Fibroblast of lung (primary cell): Measurements from ENCODE around the gene ABCA4. TPM values are rescaled to one million over a fixed set of nuclear protein-coding genes. Genes with fewer than 3 reads are reported as not detected.
A peak's percentile ranks its signal among the peaks of the same experiment; 100 is the strongest.

Experiments used
- DNase-seq, 2 donors: peaks; one replicate each; pipeline versions ENCODE4 v3.0.0 to v3.0.0-alpha.2; 2010; ENCODE audit warnings: low read depth in 2 of 2
- H2AFZ ChIP-seq: 2 replicates; pipeline ENCODE4 v1.5.1; 2012; ENCODE audit warnings: low read length, control low read depth, inconsistent platforms
- H3K27ac ChIP-seq: 2 replicates; pipeline ENCODE4 v1.5.1; 2011; ENCODE audit warnings: low read length, control low read depth; ENCODE audit not compliant: insufficient read depth
- H3K27me3 ChIP-seq: 2 replicates; pipeline ENCODE4 v1.5.1; 2011; ENCODE audit warnings: mild to moderate bottlenecking, low read length; ENCODE audit not compliant: control insufficient read depth, insufficient read depth
- H3K36me3 ChIP-seq: 2 replicates; pipeline ENCODE4 v1.5.1; 2011; ENCODE audit warnings: low read length; ENCODE audit not compliant: control insufficient read depth, insufficient read depth
- H3K4me1 ChIP-seq: 2 replicates; pipeline ENCODE4 v1.5.1; 2011; ENCODE audit warnings: low read length; ENCODE audit not compliant: control insufficient read depth, insufficient read depth; ENCODE audit errors: extremely low read depth
- H3K4me2 ChIP-seq: 2 replicates; pipeline ENCODE4 v1.5.1; 2011; ENCODE audit warnings: low read length, control low read depth; ENCODE audit not compliant: insufficient read depth; ENCODE audit errors: extremely low read depth
- H3K4me3 ChIP-seq, 4 experiments: fragments of 200-600 bp in 1 of 4; sonication (generic) in 1 of 4; replicated peaks in 1 of 4; 2 replicates each; pipeline ENCODE4 v1.5.1; 2011 to 2016; ENCODE audit warnings: low read length in 4 of 4, low read depth in 3 of 4, mild to moderate bottlenecking in 3 of 4, control low read depth in 2 of 4, inconsistent platforms in 1 of 4, mixed read lengths in 1 of 4; ENCODE audit not compliant: insufficient read depth in 1 of 4; ENCODE audit errors: control extremely low read depth in 1 of 4
- H3K79me2 ChIP-seq: 2 replicates; pipeline ENCODE4 v1.5.1; 2012; ENCODE audit warnings: mild to moderate bottlenecking, low read length, inconsistent platforms; ENCODE audit not compliant: control insufficient read depth, insufficient read depth
- H3K9ac ChIP-seq: 2 replicates; pipeline ENCODE4 v1.5.1; 2011; ENCODE audit warnings: mild to moderate bottlenecking, low read length, control low read depth; ENCODE audit not compliant: insufficient read depth
- H3K9me3 ChIP-seq: 2 replicates; pipeline ENCODE4 v1.5.1; 2012; ENCODE audit warnings: low read depth, low read length; ENCODE audit not compliant: control insufficient read depth, insufficient read depth
- H4K20me1 ChIP-seq: 2 replicates; pipeline ENCODE4 v1.5.1; 2011; ENCODE audit warnings: low read length; ENCODE audit not compliant: control insufficient read depth, insufficient read depth; ENCODE audit errors: extremely low read depth
- EZH2 ChIP-seq: IDR thresholded peaks from 2 replicates; pipeline ENCODE4 v1.5.1; 2012; ENCODE audit warnings: low read length, control low read depth, mild to moderate bottlenecking; ENCODE audit errors: missing control alignments
- polyA plus RNA-seq, 2 donors: library from polyadenylated mRNA; depleted of rRNA in 1 of 2; stranded (reverse) in 1 of 2; unstranded in 1 of 2; fragments of >200 nt; gene quantifications; 2 replicates each; pipeline ENCODE4 v1.2.1, GENCODE V29; 2011 to 2012; ENCODE audit warnings: missing spikeins in 1 of 2
- total RNA-seq: library from RNA; depleted of rRNA; stranded (reverse); fragments of >200 nt; gene quantifications from 2 replicates; pipeline ENCODE4 v1.2.1, GENCODE V29; 2014
- TF ChIP-seq, protein P1 (sequence below), 2 donors: IDR thresholded peaks in 1 of 2; conservative IDR thresholded peaks in 1 of 2; 1 replicate in 1 of 2; 2 replicates in 1 of 2; pipeline ENCODE4 v1.5.1; 2011 to 2012; ENCODE audit warnings: low read length in 2 of 2, control low read depth in 1 of 2, inconsistent platforms in 1 of 2, low read depth in 1 of 2, mild to moderate bottlenecking in 1 of 2

The ABCA4 gene
- total and polyA plus RNA-seq, 2 donors (not counting 1 experiment from before 2014, with no cell fraction given) = 0.07 to 0.33 TPM

GRCh38 chr1:93969371-93969770 lies 151.6 kb downstream of the ABCA4 start:
- DNase-seq = no peak
- no peaks in the 10 kb centered on the region for H3K79me2 ChIP-seq
- no peak overlapping the region for H2AFZ ChIP-seq
- no peak overlapping the region for H3K9ac ChIP-seq
- no peaks in the 10 kb centered on the region for H3K36me3 ChIP-seq
- H3K27me3 ChIP-seq = no peaks in the 10 kb centered on the region
- no peaks in the 10 kb centered on the region for H4K20me1 ChIP-seq
- H3K27ac ChIP-seq = no peak overlapping the region
- no peaks in the 10 kb centered on the region for H3K4me1 ChIP-seq
- TF ChIP-seq, protein P1, sequence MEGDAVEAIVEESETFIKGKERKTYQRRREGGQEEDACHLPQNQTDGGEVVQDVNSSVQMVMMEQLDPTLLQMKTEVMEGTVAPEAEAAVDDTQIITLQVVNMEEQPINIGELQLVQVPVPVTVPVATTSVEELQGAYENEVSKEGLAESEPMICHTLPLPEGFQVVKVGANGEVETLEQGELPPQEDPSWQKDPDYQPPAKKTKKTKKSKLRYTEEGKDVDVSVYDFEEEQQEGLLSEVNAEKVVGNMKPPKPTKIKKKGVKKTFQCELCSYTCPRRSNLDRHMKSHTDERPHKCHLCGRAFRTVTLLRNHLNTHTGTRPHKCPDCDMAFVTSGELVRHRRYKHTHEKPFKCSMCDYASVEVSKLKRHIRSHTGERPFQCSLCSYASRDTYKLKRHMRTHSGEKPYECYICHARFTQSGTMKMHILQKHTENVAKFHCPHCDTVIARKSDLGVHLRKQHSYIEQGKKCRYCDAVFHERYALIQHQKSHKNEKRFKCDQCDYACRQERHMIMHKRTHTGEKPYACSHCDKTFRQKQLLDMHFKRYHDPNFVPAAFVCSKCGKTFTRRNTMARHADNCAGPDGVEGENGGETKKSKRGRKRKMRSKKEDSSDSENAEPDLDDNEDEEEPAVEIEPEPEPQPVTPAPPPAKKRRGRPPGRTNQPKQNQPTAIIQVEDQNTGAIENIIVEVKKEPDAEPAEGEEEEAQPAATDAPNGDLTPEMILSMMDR (conservative IDR thresholded peaks at IDR 0.05 in 1 of 2, IDR thresholded peaks at IDR 0.05 in 1 of 2; ENCODE audit: low read depth in 1 of 2, low read length in 2 of 2) = no peak
- no peak for TF ChIP-seq EZH2
- H3K9me3 ChIP-seq = no peaks in the 10 kb centered on the region
- H3K4me2 ChIP-seq = no peak overlapping the region
- H3K4me3 ChIP-seq = no peak overlapping the region

DNA sequence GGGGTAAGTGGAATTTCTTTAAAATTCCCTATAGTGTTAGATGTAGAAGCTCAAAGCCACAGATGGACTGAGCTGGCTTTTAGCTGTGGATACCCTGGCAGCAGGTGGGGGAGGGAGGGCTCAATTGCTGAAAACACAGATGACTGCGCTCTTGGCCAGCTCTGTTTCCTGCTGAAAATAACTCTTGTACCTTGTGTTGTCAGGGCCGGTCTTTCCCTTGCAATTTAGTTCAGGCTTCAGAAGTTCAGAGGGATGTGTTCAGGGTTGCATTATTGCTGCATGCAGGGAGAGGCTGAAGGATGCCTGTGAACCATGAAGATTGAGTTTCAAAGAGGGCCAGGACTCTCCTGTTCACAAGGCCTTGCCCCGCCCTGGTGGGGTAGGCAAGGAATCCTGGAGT lies 153.6 kb downstream of the ABCA4 start:
- Histone ChIP-seq H3K79me2 (no peaks in the 10 kb centered on the region), H3K9ac (no peak overlapping the region), H2AFZ (no peak overlapping the region), H3K27me3 (no peaks in the 10 kb centered on the region), H3K9me3 (no peaks in the 10 kb centered on the region), H3K4me3 (no peak overlapping the region), H3K36me3 (no peaks in the 10 kb centered on the region), H3K4me2 (no peak overlapping the region), H3K4me1 (no peaks in the 10 kb centered on the region), H3K27ac (no peak overlapping the region), H4K20me1 (no peaks in the 10 kb centered on the region)
- TF ChIP-seq EZH2 = no peak
- TF ChIP-seq, protein P1 (conservative IDR thresholded peaks at IDR 0.05 in 1 of 2, IDR thresholded peaks at IDR 0.05 in 1 of 2; ENCODE audit: low read depth in 1 of 2, low read length in 2 of 2) = no peak
- peak in 1 of 2 donors; percentile 46 for DNase-seq

DNA sequence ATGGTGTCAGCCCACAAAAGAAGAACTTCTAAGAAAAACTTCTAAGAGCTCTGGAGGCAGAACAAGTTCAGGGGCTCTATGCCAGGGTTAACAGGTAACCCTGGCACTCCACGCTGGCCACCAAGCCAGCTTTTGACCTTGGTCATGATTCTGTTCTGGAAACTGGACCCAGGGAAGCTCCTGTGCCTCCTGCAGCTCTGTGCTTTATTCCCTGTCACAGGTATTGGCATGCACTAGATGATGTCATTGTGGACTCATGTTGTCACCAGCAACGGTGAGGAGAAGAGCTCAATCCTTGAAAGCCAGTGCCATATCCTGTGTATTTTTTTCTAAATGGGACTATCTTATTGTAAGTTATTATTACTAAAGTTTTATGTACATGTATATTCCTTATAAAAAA lies 155.1 kb downstream of the ABCA4 start:
- no peak overlapping the region for H2AFZ ChIP-seq
- H3K4me2 ChIP-seq = no peak overlapping the region
- no peaks in the 10 kb centered on the region for H3K4me1 ChIP-seq
- H3K4me3 ChIP-seq = no peak overlapping the region
- H3K79me2 ChIP-seq = no peaks in the 10 kb centered on the region
- no peaks in the 10 kb centered on the region for H3K27me3 ChIP-seq
- H3K27ac ChIP-seq = no peak overlapping the region
- DNase-seq = no peak
- no peaks in the 10 kb centered on the region for H4K20me1 ChIP-seq
- H3K9me3 ChIP-seq = no peaks in the 10 kb centered on the region
- no peak overlapping the region for H3K9ac ChIP-seq
- no peaks in the 10 kb centered on the region for H3K36me3 ChIP-seq
- TF ChIP-seq EZH2 = no peak
- TF ChIP-seq, protein P1 (conservative IDR thresholded peaks at IDR 0.05 in 1 of 2, IDR thresholded peaks at IDR 0.05 in 1 of 2; ENCODE audit: low read depth in 1 of 2, low read length in 2 of 2) = no peak
